Measurements from ENCODE around the gene LMAN2.

LMAN2 gene

DNA sequence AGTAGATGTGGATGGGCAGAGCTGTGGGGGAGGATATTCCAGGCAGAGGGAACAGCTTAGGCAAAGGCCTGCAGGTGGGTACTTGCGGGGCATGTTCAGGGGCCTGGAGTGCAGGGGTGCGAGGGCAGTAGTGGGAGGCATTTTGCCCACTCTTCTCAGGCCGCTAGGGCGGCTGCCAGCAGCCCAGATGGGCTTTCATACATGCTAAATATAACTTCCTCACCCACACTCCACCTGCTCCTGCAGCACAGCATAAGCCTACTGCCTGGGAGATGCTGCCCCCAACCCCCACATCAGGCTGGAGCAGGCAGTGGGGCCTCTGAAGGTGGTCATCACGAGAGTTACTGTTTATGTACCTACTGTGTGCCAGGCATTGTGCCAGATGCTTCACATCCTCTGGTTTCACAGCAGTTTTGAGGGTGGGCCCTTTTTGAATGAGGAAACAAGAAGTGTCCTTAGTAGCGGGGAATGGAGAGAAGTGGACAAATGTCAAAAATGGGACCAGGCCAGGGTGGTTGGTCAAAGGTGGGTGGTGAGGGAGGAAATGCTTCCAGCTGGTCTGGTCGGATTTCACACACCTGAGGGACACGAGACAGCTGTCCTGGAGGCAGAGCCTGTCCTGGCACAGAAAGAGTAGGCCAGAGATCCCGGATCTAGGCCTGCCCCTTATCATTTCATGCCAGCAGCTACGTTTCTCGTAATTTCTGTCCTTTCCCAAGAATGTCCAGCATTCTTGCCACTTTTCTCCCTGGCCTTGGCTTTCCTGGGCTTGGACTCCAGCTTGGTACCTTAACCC lies 18.4 kb upstream of the LMAN2 start:
- no peak overlapping the region for H3K14ac ChIP-seq (ENCODE audit: low read length in 2 of 2)
- WGBS = 85% methylated on average over 11 of the region's 11 CpGs
- no peak overlapping the region for H3K27ac ChIP-seq (ENCODE audit: low read length, poor library complexity, severe bottlenecking)

DNA sequence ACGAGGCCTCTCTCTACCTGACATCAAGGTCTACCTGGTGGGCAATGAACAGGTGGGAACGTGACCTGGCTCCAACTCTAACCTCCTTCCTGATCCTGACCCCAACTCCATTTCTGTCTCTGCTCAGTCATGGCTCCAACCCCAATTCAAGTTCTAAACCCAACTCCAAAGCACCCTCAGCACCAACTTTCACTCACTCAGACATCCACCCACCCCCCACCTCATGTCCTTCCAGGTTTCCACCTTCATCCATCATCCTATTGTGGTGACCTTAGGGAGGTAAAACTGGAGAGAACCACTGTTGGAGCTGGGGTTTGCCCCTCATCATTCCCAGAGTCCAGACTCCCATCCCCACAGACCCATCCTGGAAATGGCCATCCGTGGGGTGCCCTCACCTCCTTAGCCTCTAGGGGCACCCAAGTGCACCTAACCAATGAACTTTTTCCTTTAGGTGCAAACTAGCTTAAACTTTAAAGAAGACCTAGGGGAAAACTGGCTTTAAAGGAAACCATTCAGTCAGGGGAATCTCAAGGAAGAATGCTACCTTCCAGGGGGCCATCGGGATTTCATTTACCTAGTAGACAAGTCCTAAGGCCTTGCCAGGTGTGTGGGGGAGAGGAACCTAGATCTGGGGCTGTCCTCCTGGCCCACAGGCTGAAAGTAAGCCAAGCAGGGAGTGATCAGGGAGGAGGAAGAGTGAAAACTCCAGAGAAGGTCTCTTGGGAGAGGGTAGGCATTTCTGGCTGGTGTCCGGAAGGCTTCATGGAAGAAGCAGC lies 17.6 kb upstream of the LMAN2 start:
- H3K18ac ChIP-seq (ENCODE audit: low read depth in 1 of 2, low read length in 2 of 2) = no peak overlapping the region
- H2BK15ac ChIP-seq (ENCODE audit: low read depth, poor library complexity, severe bottlenecking) = no peak overlapping the region
- peaks cover 0 to 32% of the 10 kb centered on the region in 2 experiments for H3K27me3 ChIP-seq (ENCODE audit: control insufficient read depth in 1 of 2, insufficient read depth in 1 of 2, low read length in 2 of 2)
- peaks cover 40% of the 10 kb centered on the region for H3K4me1 ChIP-seq (ENCODE audit: control insufficient read depth, insufficient read depth, low read depth, low read length)
- H3K4me2 ChIP-seq (ENCODE audit: low read length, poor library complexity, severe bottlenecking) = no peak overlapping the region
- H3K9me3 ChIP-seq (ENCODE audit: control insufficient read depth, low read length) = no peaks in the 10 kb centered on the region
- no peak overlapping the region for H4K8ac ChIP-seq (ENCODE audit: low read length)
- H3K27ac ChIP-seq (ENCODE audit: low read length, poor library complexity, severe bottlenecking) = no peak overlapping the region
- no peak overlapping the region for H3K23ac ChIP-seq (ENCODE audit: low read length in 2 of 2)
- H3K4ac ChIP-seq (ENCODE audit: low read depth in 1 of 2, low read length in 2 of 2) = no peak overlapping the region
- no peak overlapping the region for H2BK120ac ChIP-seq (ENCODE audit: low read depth, low read length)
- H3K79me1 ChIP-seq (replicated peaks; ENCODE audit: low read length, poor library complexity, severe bottlenecking) = peaks cover 10% of the 10 kb centered on the region
- H2BK5ac ChIP-seq (ENCODE audit: low read depth, low read length, poor library complexity, severe bottlenecking) = no peak overlapping the region
- H3K14ac ChIP-seq (ENCODE audit: low read length in 2 of 2) = no peak overlapping the region
- no peak overlapping the region for H2AFZ ChIP-seq (ENCODE audit: low read depth, low read length)
- no peak overlapping the region for H3K4me3 ChIP-seq (ENCODE audit: insufficient read depth in 1 of 2, low read depth in 1 of 2, low read length in 2 of 2)
- DNase-seq = peak; percentile 49
- peaks cover 0 to 14% of the 10 kb centered on the region in 2 experiments for H3K36me3 ChIP-seq (ENCODE audit: control insufficient read depth in 1 of 2, insufficient read depth in 2 of 2, low read depth in 1 of 2, low read length in 2 of 2)
- H2AK5ac ChIP-seq (ENCODE audit: low read length, severe bottlenecking) = peak overlapping the region; percentile 34
- H2BK12ac ChIP-seq (ENCODE audit: low read length in 2 of 2) = no peak overlapping the region
- H3K9ac ChIP-seq (ENCODE audit: low read length) = no peak overlapping the region
- no peak overlapping the region for H4K91ac ChIP-seq (ENCODE audit: low read length)
- WGBS = 72% methylated on average over 5 of the region's 5 CpGs

More for the DNA sequence above, 18.4 kb upstream of the LMAN2 start:
- no peak overlapping the region for H3K4me3 ChIP-seq (ENCODE audit: insufficient read depth in 1 of 2, low read depth in 1 of 2, low read length in 2 of 2)
- H4K8ac ChIP-seq (ENCODE audit: low read length) = no peak overlapping the region
- peaks cover 0 to 36% of the 10 kb centered on the region in 2 experiments for H3K27me3 ChIP-seq (ENCODE audit: control insufficient read depth in 1 of 2, insufficient read depth in 1 of 2, low read length in 2 of 2)
- no peak overlapping the region for H3K9ac ChIP-seq (ENCODE audit: low read length)
- peaks cover 10% of the 10 kb centered on the region for H3K79me1 ChIP-seq (replicated peaks; ENCODE audit: low read length, poor library complexity, severe bottlenecking)
- no peak overlapping the region for H2BK120ac ChIP-seq (ENCODE audit: low read depth, low read length)
- H3K36me3 ChIP-seq (ENCODE audit: control insufficient read depth in 1 of 2, insufficient read depth in 2 of 2, low read depth in 1 of 2, low read length in 2 of 2) = peaks cover 0 to 14% of the 10 kb centered on the region in 2 experiments
- H3K4me2 ChIP-seq (ENCODE audit: low read length, poor library complexity, severe bottlenecking) = no peak overlapping the region
- H4K91ac ChIP-seq (ENCODE audit: low read length) = no peak overlapping the region
- DNase-seq = no peak
- no peak overlapping the region for H2AFZ ChIP-seq (ENCODE audit: low read depth, low read length)
- H3K18ac ChIP-seq (ENCODE audit: low read depth in 1 of 2, low read length in 2 of 2) = peak overlapping the region in 1 of 2 experiments; percentile 6
- no peaks in the 10 kb centered on the region for H3K9me3 ChIP-seq (ENCODE audit: control insufficient read depth, low read length)
- peak overlapping the region; percentile 7 for H2BK15ac ChIP-seq (ENCODE audit: low read depth, poor library complexity, severe bottlenecking)
- peaks cover 40% of the 10 kb centered on the region for H3K4me1 ChIP-seq (ENCODE audit: control insufficient read depth, insufficient read depth, low read depth, low read length)
- peak overlapping the region in 1 of 2 experiments; percentile 49 for H2BK12ac ChIP-seq (ENCODE audit: low read length in 2 of 2)
- no peak overlapping the region for H2BK5ac ChIP-seq (ENCODE audit: low read depth, low read length, poor library complexity, severe bottlenecking)
- no peak overlapping the region for H3K23ac ChIP-seq (ENCODE audit: low read length in 2 of 2)
- H2AK5ac ChIP-seq (ENCODE audit: low read length, severe bottlenecking) = peak overlapping the region; percentile 34
- no peak overlapping the region for H3K4ac ChIP-seq (ENCODE audit: low read depth in 1 of 2, low read length in 2 of 2)

DNA sequence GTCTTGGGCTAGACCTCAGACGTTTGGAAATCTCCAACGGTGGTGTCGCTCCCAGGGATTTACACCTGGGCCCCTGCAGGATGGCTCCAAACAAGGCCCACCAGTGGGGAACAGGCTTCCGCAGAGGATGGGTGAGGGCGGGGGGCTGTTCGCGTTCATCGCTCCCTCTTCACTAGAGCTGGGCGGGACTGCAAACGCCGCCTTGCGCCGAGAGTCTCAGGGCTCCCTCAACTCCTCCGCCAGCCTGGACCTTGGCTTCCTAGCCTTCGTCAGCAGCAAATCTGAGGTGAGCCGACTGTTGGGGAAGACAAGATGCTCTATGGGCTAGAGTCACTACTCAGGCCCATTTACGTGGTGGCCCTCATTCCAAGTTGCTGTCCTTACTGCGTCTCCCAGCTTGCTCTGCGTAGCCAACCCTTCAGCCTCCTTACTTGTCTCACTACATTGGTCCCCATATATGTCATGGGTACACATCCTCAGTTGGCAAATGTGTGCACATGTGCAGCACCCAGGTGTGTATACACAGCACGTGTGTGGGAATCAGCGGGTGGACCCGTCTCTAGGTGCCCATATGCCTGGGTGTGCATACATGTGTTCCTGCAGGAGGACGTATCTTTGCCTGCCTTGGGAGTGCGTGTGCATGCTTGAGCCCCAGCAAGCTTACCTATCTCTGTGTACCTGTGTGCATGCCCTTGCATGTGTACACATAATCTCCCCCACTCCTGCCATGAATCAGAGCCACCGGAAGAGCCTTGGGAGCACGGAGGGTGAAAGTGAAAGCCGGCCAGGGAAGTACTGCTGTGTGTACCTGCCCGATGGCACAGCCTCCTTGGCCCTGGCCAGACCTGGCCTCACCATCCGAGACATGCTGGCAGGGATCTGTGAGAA lies 16.8 kb upstream of the LMAN2 start:
- Histone ChIP-seq H2AK5ac (ENCODE audit: low read length, severe bottlenecking) (no peak overlapping the region), H3K14ac (ENCODE audit: low read length in 2 of 2) (no peak overlapping the region), H3K27me3 (ENCODE audit: control insufficient read depth in 1 of 2, insufficient read depth in 1 of 2, low read length in 2 of 2) (peaks cover 0 to 30% of the 10 kb centered on the region in 2 experiments), H4K8ac (ENCODE audit: low read length) (no peak overlapping the region), H2AFZ (ENCODE audit: low read depth, low read length) (no peak overlapping the region), H3K4me1 (ENCODE audit: control insufficient read depth, insufficient read depth, low read depth, low read length) (peaks cover 42% of the 10 kb centered on the region), H3K18ac (ENCODE audit: low read depth in 1 of 2, low read length in 2 of 2) (no peak overlapping the region), H3K9me3 (ENCODE audit: control insufficient read depth, low read length) (no peaks in the 10 kb centered on the region), H4K91ac (ENCODE audit: low read length) (no peak overlapping the region), H3K9ac (ENCODE audit: low read length) (no peak overlapping the region), H3K4me3 (ENCODE audit: insufficient read depth in 1 of 2, low read depth in 1 of 2, low read length in 2 of 2) (no peak overlapping the region), H3K27ac (ENCODE audit: low read length, poor library complexity, severe bottlenecking) (no peak overlapping the region), H3K36me3 (ENCODE audit: control insufficient read depth in 1 of 2, insufficient read depth in 2 of 2, low read depth in 1 of 2, low read length in 2 of 2) (peaks cover 0 to 10% of the 10 kb centered on the region in 2 experiments), H3K79me1 (replicated peaks; ENCODE audit: low read length, poor library complexity, severe bottlenecking) (peaks cover 10% of the 10 kb centered on the region), H3K4ac (ENCODE audit: low read depth in 1 of 2, low read length in 2 of 2) (no peak overlapping the region), H2BK12ac (ENCODE audit: low read length in 2 of 2) (no peak overlapping the region), H3K4me2 (ENCODE audit: low read length, poor library complexity, severe bottlenecking) (no peak overlapping the region), H3K23ac (ENCODE audit: low read length in 2 of 2) (no peak overlapping the region), H2BK15ac (ENCODE audit: low read depth, poor library complexity, severe bottlenecking) (no peak overlapping the region), H2BK5ac (ENCODE audit: low read depth, low read length, poor library complexity, severe bottlenecking) (no peak overlapping the region), H2BK120ac (ENCODE audit: low read depth, low read length) (no peak overlapping the region)
- no peak for DNase-seq
- 90% methylated on average over 29 of the region's 29 CpGs for WGBS
